HG02943 (cell line): Measurements from ENCODE around the gene SHISA6.

Source experiments
- ATAC-seq: cut with Tn5 transposase; IDR thresholded peaks from one replicate; pipeline ENCODE4 v1.9.1; 2021; ENCODE audit warnings: mild to moderate bottlenecking, low read depth, moderate library complexity; ENCODE audit not compliant: unreplicated experiment

SHISA6 gene

GRCh38 chr17:11430751-11431150 is 189.7 kb downstream of the SHISA6 start:
- ATAC-seq, result no peak

- ATAC-seq, result no peak
Observed at GRCh38 chr17:11438673-11439072, 197.7 kb downstream of the SHISA6 start.

GRCh38 chr17:11441004-11441403 is 200.0 kb downstream of the SHISA6 start:
- no peak for ATAC-seq

GRCh38 chr17:11446316-11446715 is 205.3 kb downstream of the SHISA6 start:
- ATAC-seq, result no peak

- no peak for ATAC-seq
Observed at GRCh38 chr17:11454096-11454495, 213.1 kb downstream of the SHISA6 start.

GRCh38 chr17:11458279-11458678 is 217.3 kb downstream of the SHISA6 start:
- no peak for ATAC-seq

GRCh38 chr17:11459861-11460331 is 218.9 kb downstream of the SHISA6 start:
- no peak for ATAC-seq

- no peak for ATAC-seq
Observed at GRCh38 chr17:11461993-11462548, 221.1 kb downstream of the SHISA6 start.

GRCh38 chr17:11467639-11468038 is 226.6 kb downstream of the SHISA6 start:
- ATAC-seq, result no peak

- ATAC-seq, result no peak
Observed at GRCh38 chr17:11485336-11486100, 244.5 kb downstream of the SHISA6 start.

- ATAC-seq, result no peak
Observed at GRCh38 chr17:11486101-11486867, 245.3 kb downstream of the SHISA6 start.

GRCh38 chr17:11486868-11487310 is 245.9 kb downstream of the SHISA6 start:
- ATAC-seq, result no peak

GRCh38 chr17:11487469-11487868 is 246.5 kb downstream of the SHISA6 start:
- ATAC-seq, result no peak

GRCh38 chr17:11488407-11488806 is 247.4 kb downstream of the SHISA6 start:
- ATAC-seq, result no peak

GRCh38 chr17:11490171-11490755 is 249.2 kb downstream of the SHISA6 start:
- no peak for ATAC-seq

GRCh38 chr17:11492511-11492910 is 251.5 kb downstream of the SHISA6 start:
- no peak for ATAC-seq

GRCh38 chr17:11493936-11494335 is 252.9 kb downstream of the SHISA6 start:
- no peak for ATAC-seq

- ATAC-seq, result no peak
Observed at GRCh38 chr17:11495613-11496012, 254.6 kb downstream of the SHISA6 start.

GRCh38 chr17:11499881-11500280 is 258.9 kb downstream of the SHISA6 start:
- ATAC-seq, result no peak

- no peak for ATAC-seq
Observed at GRCh38 chr17:11503308-11504035, 262.5 kb downstream of the SHISA6 start.
